Glutamatergic neuron (in vitro differentiated cells): ENCODE measurements around the gene FOXR1. TPM values are rescaled to one million over a fixed set of nuclear protein-coding genes. Genes with fewer than 3 reads are reported as not detected.
A peak's percentile ranks its signal among the peaks of the same experiment; 100 is the strongest.

ENCODE experiments used
- DNase-seq: peaks from one replicate; pipeline ENCODE4 v3.0.0; 2022
- H3K27ac Mint-ChIP-seq: one replicate; pipeline ENCODE4 v1.8.0; 2020; ENCODE audit warnings: mild to moderate bottlenecking, mixed read lengths, inconsistent platforms; ENCODE audit not compliant: unreplicated experiment
- H3K27me3 Mint-ChIP-seq: one replicate; pipeline ENCODE4 v1.8.0; 2020; ENCODE audit warnings: mild to moderate bottlenecking, moderate library complexity, mixed read lengths, inconsistent platforms; ENCODE audit not compliant: unreplicated experiment
- H3K36me3 Mint-ChIP-seq: one replicate; pipeline ENCODE4 v1.8.0; 2020; ENCODE audit warnings: mild to moderate bottlenecking, mixed read lengths, inconsistent platforms; ENCODE audit not compliant: unreplicated experiment
- H3K4me1 Mint-ChIP-seq: one replicate; pipeline ENCODE4 v1.8.0; 2020; ENCODE audit warnings: mild to moderate bottlenecking, low read depth, mixed read lengths, inconsistent platforms; ENCODE audit not compliant: unreplicated experiment
- H3K4me3 Mint-ChIP-seq: one replicate; pipeline ENCODE4 v1.8.0; 2020; ENCODE audit warnings: mild to moderate bottlenecking, mixed read lengths, inconsistent platforms; ENCODE audit not compliant: unreplicated experiment
- H3K9me3 Mint-ChIP-seq: one replicate; pipeline ENCODE4 v1.8.0; 2020; ENCODE audit warnings: mild to moderate bottlenecking, moderate library complexity, mixed read lengths, inconsistent platforms; ENCODE audit not compliant: unreplicated experiment
- CTCF ChIP-seq: fragments of 200-600 bp; sonication (generic); IDR thresholded peaks from one replicate; pipeline ENCODE4 v1.5.0; 2021; ENCODE audit not compliant: partially characterized antibody, unreplicated experiment
- total RNA-seq: library from RNA; stranded (reverse); fragmentation: NEBNext Ultra II Directional; extraction: Animal tissue kit (Norgen Biotek cat#: 25700); gene quantifications from one replicate; pipeline ENCODE4 v1.2.1, GENCODE V29; 2021; ENCODE audit not compliant: unreplicated experiment

FOXR1 gene
- total RNA-seq, 1 donor from 2014 or later = not detected

- peaks cover 5% of the 10 kb centered on the region for H3K27me3 Mint-ChIP-seq
- H3K4me3 Mint-ChIP-seq = no peak overlapping the region
- H3K4me1 Mint-ChIP-seq = peaks cover 11% of the 10 kb centered on the region
- peak overlapping the region; percentile 33 for H3K27ac Mint-ChIP-seq
- TF ChIP-seq CTCF = no peak
- H3K9me3 Mint-ChIP-seq = peaks cover 3% of the 10 kb centered on the region
- DNase-seq = no peak
- H3K36me3 Mint-ChIP-seq = no peaks in the 10 kb centered on the region
These were observed 56.2 kb downstream of the FOXR1 start for GRCh38 chr11:119027561-119028345.

GRCh38 chr11:119028346-119029068 is 56.9 kb downstream of the FOXR1 start:
- H3K4me3 Mint-ChIP-seq = peak overlapping the region; percentile 86
- H3K27me3 Mint-ChIP-seq = peaks cover 5% of the 10 kb centered on the region
- H3K27ac Mint-ChIP-seq = peak overlapping the region; percentile 33
- no peak for TF ChIP-seq CTCF
- H3K36me3 Mint-ChIP-seq = no peaks in the 10 kb centered on the region
- H3K9me3 Mint-ChIP-seq = peaks cover 3% of the 10 kb centered on the region
- DNase-seq = no peak
- peaks cover 11% of the 10 kb centered on the region for H3K4me1 Mint-ChIP-seq

GRCh38 chr11:119029069-119029339 is 57.4 kb downstream of the FOXR1 start:
- Mint-ChIP-seq H3K4me1 (peaks cover 11% of the 10 kb centered on the region), H3K4me3 (peak overlapping the region; percentile 86), H3K9me3 (peaks cover 3% of the 10 kb centered on the region), H3K27me3 (peaks cover 5% of the 10 kb centered on the region), H3K36me3 (no peaks in the 10 kb centered on the region), H3K27ac (peak overlapping the region; percentile 33)
- no peak for DNase-seq
- no peak for TF ChIP-seq CTCF

- peaks cover 5% of the 10 kb centered on the region for H3K27me3 Mint-ChIP-seq
- no peaks in the 10 kb centered on the region for H3K36me3 Mint-ChIP-seq
- peak overlapping the region; percentile 34 for H3K27ac Mint-ChIP-seq
- TF ChIP-seq CTCF = no peak
- peaks cover 3% of the 10 kb centered on the region for H3K9me3 Mint-ChIP-seq
- H3K4me1 Mint-ChIP-seq = peaks cover 11% of the 10 kb centered on the region
- H3K4me3 Mint-ChIP-seq = peak overlapping the region; percentile 86
- no peak for DNase-seq
These were observed 57.9 kb downstream of the FOXR1 start for GRCh38 chr11:119029340-119030028.

GRCh38 chr11:119030029-119030328 is 58.4 kb downstream of the FOXR1 start:
- DNase-seq = no peak
- Mint-ChIP-seq H3K4me1 (peaks cover 11% of the 10 kb centered on the region), H3K9me3 (peaks cover 3% of the 10 kb centered on the region), H3K27me3 (peaks cover 5% of the 10 kb centered on the region), H3K36me3 (no peaks in the 10 kb centered on the region), H3K4me3 (peak overlapping the region; percentile 86), H3K27ac (no peak overlapping the region)
- TF ChIP-seq CTCF = no peak
